Left colon (tissue), 2 donors: ENCODE results near the gene MLLT3. TPM values are rescaled to one million over a fixed set of nuclear protein-coding genes. Genes with fewer than 3 reads are reported as not detected.

Experiments
- microRNA-seq, 2 donors: library from miRNA; unstranded; fragments of <30 nt; microRNA quantifications; one replicate each; pipeline versions ENCODE4 v1.1.0 to v1.2.0, GENCODE V29; 2020
- total RNA-seq, 2 donors: library from RNA; stranded (reverse); fragmentation: NEBNext Ultra II Directional; extraction: Animal tissue kit (Norgen Biotek cat#: 25700); gene quantifications; one replicate each; pipeline ENCODE4 v1.2.1, GENCODE V29; 2021
- donor health status: DM: no; HTN: no; CAD: no.
- donor health status: DM: yes; HTN: yes; CAD: no.

The MLLT3 gene
- total RNA-seq, 2 donors from 2014 or later: 44.1 to 62.7 TPM

Small RNA genes within 50 kb of the gene (microRNA-seq; reads per million reads assigned to microRNA genes)
- gene MIR4473 (14.4 to 21.8 reads per million in 2 donors), gene MIR4474 (1.1 to 2.7 reads per million in 2 donors)

Other genes with a start within 250 kb of the MLLT3 start
- 10 to 100 TPM; 21.5 to 29.2 TPM for gene FOCAD, start 61.8 kb upstream of the MLLT3 start, total RNA-seq